Fibroblast of mammary gland (primary cell): ENCODE measurements around the gene TAAR9.

Source experiments
- DNase-seq: peaks from one replicate; pipeline ENCODE4 v3.0.0-alpha.2; 2010; ENCODE audit warnings: low read depth
- H3K4me3 ChIP-seq: 2 replicates; pipeline ENCODE4 v1.5.1; 2011; ENCODE audit warnings: low read depth, mild to moderate bottlenecking, low read length, moderate library complexity; ENCODE audit not compliant: control insufficient read depth
- TF ChIP-seq, protein P1 (sequence below): conservative IDR thresholded peaks from 2 replicates; pipeline ENCODE4 v1.5.1; 2011; ENCODE audit warnings: low read depth, low read length, inconsistent platforms; ENCODE audit not compliant: control insufficient read depth, insufficient read depth

TAAR9 gene

GRCh38 chr6:132512638-132513632 lies 25.1 kb upstream of the TAAR9 start, which contains the start of gene STX7:
Gene STX7, minus strand, starts transcription at chr6:132513116. Its CDS starts 9,586 bp downstream, at chr6:132503530.
- TF ChIP-seq, protein P1, sequence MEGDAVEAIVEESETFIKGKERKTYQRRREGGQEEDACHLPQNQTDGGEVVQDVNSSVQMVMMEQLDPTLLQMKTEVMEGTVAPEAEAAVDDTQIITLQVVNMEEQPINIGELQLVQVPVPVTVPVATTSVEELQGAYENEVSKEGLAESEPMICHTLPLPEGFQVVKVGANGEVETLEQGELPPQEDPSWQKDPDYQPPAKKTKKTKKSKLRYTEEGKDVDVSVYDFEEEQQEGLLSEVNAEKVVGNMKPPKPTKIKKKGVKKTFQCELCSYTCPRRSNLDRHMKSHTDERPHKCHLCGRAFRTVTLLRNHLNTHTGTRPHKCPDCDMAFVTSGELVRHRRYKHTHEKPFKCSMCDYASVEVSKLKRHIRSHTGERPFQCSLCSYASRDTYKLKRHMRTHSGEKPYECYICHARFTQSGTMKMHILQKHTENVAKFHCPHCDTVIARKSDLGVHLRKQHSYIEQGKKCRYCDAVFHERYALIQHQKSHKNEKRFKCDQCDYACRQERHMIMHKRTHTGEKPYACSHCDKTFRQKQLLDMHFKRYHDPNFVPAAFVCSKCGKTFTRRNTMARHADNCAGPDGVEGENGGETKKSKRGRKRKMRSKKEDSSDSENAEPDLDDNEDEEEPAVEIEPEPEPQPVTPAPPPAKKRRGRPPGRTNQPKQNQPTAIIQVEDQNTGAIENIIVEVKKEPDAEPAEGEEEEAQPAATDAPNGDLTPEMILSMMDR: no peak
- peak within 1 kb of the TSS; percentile 76 for H3K4me3 ChIP-seq
- DNase-seq: peak; percentile 76

- TF ChIP-seq, protein P1: no peak
- no peak for DNase-seq
- H3K4me3 ChIP-seq: no peak overlapping the region
Observed at GRCh38 chr6:132513831-132514545, 24.1 kb upstream of the TAAR9 start.

- H3K4me3 ChIP-seq: no peak overlapping the region
- TF ChIP-seq, protein P1: no peak
- DNase-seq: no peak
Observed at GRCh38 chr6:132515386-132515785, 22.7 kb upstream of the TAAR9 start.

DNA sequence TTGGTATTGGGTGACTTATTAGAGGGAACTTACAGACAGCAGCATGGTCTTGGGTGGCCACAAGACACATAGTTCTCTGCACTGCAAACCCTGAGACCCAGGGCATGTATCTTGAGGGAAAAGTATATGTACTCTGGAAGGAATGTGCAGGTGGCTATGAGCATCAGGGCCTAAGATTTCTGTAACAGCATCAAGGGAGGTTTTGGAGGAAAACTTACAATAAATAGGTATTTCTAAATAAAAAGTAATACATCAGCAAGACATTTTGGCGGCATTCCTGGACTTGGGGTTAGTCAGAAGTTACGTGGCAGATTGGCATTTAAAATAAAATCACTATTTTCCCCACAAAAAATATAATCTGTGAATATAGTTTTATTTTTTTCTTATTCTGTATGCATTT lies 17.1 kb upstream of the TAAR9 start:
- TF ChIP-seq, protein P1: no peak
- DNase-seq: peak; percentile 68
- no peak overlapping the region for H3K4me3 ChIP-seq

- DNase-seq: no peak
- no peak overlapping the region for H3K4me3 ChIP-seq
- TF ChIP-seq, protein P1: no peak
Observed at GRCh38 chr6:132524646-132525045, 13.4 kb upstream of the TAAR9 start.

DNA sequence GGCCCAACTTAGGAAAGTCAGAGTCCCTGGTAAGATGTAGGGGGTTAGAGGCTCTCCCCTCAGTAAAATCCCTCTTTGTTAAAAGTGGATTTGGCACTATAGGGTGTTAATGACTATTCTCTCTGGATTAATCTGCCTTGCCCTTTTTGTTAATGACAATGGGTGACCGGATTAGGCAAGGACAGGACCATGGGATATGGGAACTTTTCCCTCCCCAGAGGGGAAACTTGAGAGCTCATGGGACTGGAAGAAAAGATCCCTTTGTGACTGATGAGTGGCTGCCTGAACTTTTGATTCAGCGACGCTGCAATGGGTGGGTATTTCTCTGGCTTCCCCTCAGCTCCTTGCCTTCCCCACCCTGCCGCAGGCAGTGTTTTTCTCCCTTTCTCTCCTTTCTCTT lies 12.2 kb upstream of the TAAR9 start:
- H3K4me3 ChIP-seq: no peak overlapping the region
- TF ChIP-seq, protein P1: no peak
- DNase-seq: no peak
